Fibroblast of lung (primary cell): Measurements from ENCODE around the gene CHST12. TPM values are rescaled to one million over a fixed set of nuclear protein-coding genes. Genes with fewer than 3 reads are reported as not detected.
"Not testable (repeated sequence)": the region's sequence is repeated elsewhere in the genome, so short reads cannot be mapped to it uniquely, and the experiment has no call there.

Experiments used
- DNase-seq, 2 donors: peaks; one replicate each; pipeline versions ENCODE4 v3.0.0 to v3.0.0-alpha.2; 2010; ENCODE audit warnings: low read depth in 2 of 2
- H2AFZ ChIP-seq: 2 replicates; pipeline ENCODE4 v1.5.1; 2012; ENCODE audit warnings: low read length, control low read depth, inconsistent platforms
- H3K27ac ChIP-seq: 2 replicates; pipeline ENCODE4 v1.5.1; 2011; ENCODE audit warnings: low read length, control low read depth; ENCODE audit not compliant: insufficient read depth
- H3K27me3 ChIP-seq: 2 replicates; pipeline ENCODE4 v1.5.1; 2011; ENCODE audit warnings: mild to moderate bottlenecking, low read length; ENCODE audit not compliant: control insufficient read depth, insufficient read depth
- H3K36me3 ChIP-seq: 2 replicates; pipeline ENCODE4 v1.5.1; 2011; ENCODE audit warnings: low read length; ENCODE audit not compliant: control insufficient read depth, insufficient read depth
- H3K4me1 ChIP-seq: 2 replicates; pipeline ENCODE4 v1.5.1; 2011; ENCODE audit warnings: low read length; ENCODE audit not compliant: control insufficient read depth, insufficient read depth; ENCODE audit errors: extremely low read depth
- H3K4me2 ChIP-seq: 2 replicates; pipeline ENCODE4 v1.5.1; 2011; ENCODE audit warnings: low read length, control low read depth; ENCODE audit not compliant: insufficient read depth; ENCODE audit errors: extremely low read depth
- H3K4me3 ChIP-seq, 4 experiments: fragments of 200-600 bp in 1 of 4; sonication (generic) in 1 of 4; replicated peaks in 1 of 4; 2 replicates each; pipeline ENCODE4 v1.5.1; 2011 to 2016; ENCODE audit warnings: low read length in 4 of 4, low read depth in 3 of 4, mild to moderate bottlenecking in 3 of 4, control low read depth in 2 of 4, inconsistent platforms in 1 of 4, mixed read lengths in 1 of 4; ENCODE audit not compliant: insufficient read depth in 1 of 4; ENCODE audit errors: control extremely low read depth in 1 of 4
- H3K79me2 ChIP-seq: 2 replicates; pipeline ENCODE4 v1.5.1; 2012; ENCODE audit warnings: mild to moderate bottlenecking, low read length, inconsistent platforms; ENCODE audit not compliant: control insufficient read depth, insufficient read depth
- H3K9ac ChIP-seq: 2 replicates; pipeline ENCODE4 v1.5.1; 2011; ENCODE audit warnings: mild to moderate bottlenecking, low read length, control low read depth; ENCODE audit not compliant: insufficient read depth
- H3K9me3 ChIP-seq: 2 replicates; pipeline ENCODE4 v1.5.1; 2012; ENCODE audit warnings: low read depth, low read length; ENCODE audit not compliant: control insufficient read depth, insufficient read depth
- H4K20me1 ChIP-seq: 2 replicates; pipeline ENCODE4 v1.5.1; 2011; ENCODE audit warnings: low read length; ENCODE audit not compliant: control insufficient read depth, insufficient read depth; ENCODE audit errors: extremely low read depth
- EZH2 ChIP-seq: IDR thresholded peaks from 2 replicates; pipeline ENCODE4 v1.5.1; 2012; ENCODE audit warnings: low read length, control low read depth, mild to moderate bottlenecking; ENCODE audit errors: missing control alignments
- polyA plus RNA-seq, 2 donors: library from polyadenylated mRNA; depleted of rRNA in 1 of 2; stranded (reverse) in 1 of 2; unstranded in 1 of 2; fragments of >200 nt; gene quantifications; 2 replicates each; pipeline ENCODE4 v1.2.1, GENCODE V29; 2011 to 2012; ENCODE audit warnings: missing spikeins in 1 of 2
- total RNA-seq: library from RNA; depleted of rRNA; stranded (reverse); fragments of >200 nt; gene quantifications from 2 replicates; pipeline ENCODE4 v1.2.1, GENCODE V29; 2014
- TF ChIP-seq, protein P1 (sequence below), 2 donors: IDR thresholded peaks in 1 of 2; conservative IDR thresholded peaks in 1 of 2; 1 replicate in 1 of 2; 2 replicates in 1 of 2; pipeline ENCODE4 v1.5.1; 2011 to 2012; ENCODE audit warnings: low read length in 2 of 2, control low read depth in 1 of 2, inconsistent platforms in 1 of 2, low read depth in 1 of 2, mild to moderate bottlenecking in 1 of 2

Gene CHST12
- total and polyA plus RNA-seq, 2 donors (not counting 1 experiment from before 2014, with no cell fraction given) = 3.5 to 9.5 TPM

DNA sequence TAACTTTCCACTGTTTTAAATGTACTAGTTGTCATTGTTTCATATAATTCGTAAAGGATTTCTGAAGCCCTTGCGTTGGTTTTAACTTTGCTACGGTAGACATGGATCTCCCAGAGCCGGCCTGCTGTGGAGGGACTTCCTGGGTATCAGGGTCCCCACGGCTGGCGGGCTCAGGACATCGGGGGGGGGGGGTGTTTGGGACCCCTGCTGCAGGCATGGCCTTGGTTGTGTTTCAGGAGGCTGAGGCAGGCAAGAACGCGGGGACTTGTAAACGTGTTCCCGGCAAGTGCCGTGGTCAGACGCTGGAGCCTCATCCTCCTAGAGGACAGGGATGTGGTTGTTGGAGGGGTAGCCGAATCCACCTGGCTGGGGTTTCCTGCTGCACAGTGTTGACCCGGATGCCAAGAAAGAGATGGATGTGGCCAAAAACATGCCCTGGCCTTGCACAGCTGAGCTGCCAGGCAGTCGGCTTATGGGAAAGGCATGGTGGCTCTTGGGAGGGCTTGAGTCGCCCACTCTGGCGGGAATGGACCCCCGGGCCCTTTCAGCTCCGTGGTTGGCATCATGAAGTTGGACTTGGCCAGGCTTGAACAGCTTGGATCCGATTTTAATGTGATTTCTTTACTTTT lies 21.4 kb upstream of the CHST12 start:
- Histone ChIP-seq H3K4me2 (no peak overlapping the region), H3K4me1 (no peaks in the 10 kb centered on the region), H3K27me3 (no peaks in the 10 kb centered on the region), H3K27ac (no peak overlapping the region), H3K4me3 (no peak overlapping the region), H3K9me3 (no peaks in the 10 kb centered on the region), H2AFZ (no peak overlapping the region), H3K9ac (no peak overlapping the region), H3K79me2 (peaks cover under 1% of the 10 kb centered on the region), H3K36me3 (peaks cover 26% of the 10 kb centered on the region), H4K20me1 (no peaks in the 10 kb centered on the region)
- no peak for DNase-seq
- TF ChIP-seq, protein P1, sequence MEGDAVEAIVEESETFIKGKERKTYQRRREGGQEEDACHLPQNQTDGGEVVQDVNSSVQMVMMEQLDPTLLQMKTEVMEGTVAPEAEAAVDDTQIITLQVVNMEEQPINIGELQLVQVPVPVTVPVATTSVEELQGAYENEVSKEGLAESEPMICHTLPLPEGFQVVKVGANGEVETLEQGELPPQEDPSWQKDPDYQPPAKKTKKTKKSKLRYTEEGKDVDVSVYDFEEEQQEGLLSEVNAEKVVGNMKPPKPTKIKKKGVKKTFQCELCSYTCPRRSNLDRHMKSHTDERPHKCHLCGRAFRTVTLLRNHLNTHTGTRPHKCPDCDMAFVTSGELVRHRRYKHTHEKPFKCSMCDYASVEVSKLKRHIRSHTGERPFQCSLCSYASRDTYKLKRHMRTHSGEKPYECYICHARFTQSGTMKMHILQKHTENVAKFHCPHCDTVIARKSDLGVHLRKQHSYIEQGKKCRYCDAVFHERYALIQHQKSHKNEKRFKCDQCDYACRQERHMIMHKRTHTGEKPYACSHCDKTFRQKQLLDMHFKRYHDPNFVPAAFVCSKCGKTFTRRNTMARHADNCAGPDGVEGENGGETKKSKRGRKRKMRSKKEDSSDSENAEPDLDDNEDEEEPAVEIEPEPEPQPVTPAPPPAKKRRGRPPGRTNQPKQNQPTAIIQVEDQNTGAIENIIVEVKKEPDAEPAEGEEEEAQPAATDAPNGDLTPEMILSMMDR (conservative IDR thresholded peaks at IDR 0.05 in 1 of 2, IDR thresholded peaks at IDR 0.05 in 1 of 2; ENCODE audit: low read depth in 1 of 2, low read length in 2 of 2) = no peak
- no peak for TF ChIP-seq EZH2

DNA sequence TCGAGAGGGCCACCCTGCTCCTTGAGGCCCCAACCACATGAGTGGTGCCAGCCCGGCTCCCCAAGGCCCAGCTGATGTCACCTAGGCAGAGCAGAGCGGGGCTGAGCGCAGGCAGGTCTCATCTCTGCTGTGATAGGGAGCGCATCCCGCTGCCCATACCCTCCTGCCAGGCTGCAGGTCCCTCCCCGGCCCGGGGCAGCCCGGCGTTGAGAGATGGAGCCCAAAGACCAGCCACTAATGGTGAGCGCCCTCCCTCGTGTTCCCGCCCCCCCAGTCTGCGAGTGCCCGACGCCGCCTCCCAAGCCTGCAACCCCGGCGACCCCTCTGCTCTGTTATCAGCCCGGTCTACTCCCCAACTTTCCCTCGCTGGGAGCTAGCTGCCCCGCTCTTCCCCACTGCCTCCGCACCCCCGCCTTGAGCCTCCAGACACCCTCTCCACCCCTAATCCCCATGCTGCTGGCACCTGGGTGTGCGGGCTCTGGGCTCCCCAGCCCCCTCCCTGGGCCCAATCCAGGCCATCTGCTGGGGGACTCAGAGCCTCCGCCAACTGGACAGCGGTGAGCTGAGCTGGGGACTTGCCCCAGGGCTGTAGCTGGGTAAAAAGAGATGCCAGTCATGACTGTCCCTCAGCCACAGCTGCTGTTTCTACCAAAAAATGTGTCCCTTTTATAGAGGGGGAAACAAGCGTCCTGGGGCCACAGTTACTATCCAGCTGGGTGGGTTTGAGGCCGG lies 19.7 kb upstream of the CHST12 start:
- DNase-seq = no peak
- peaks cover 25% of the 10 kb centered on the region for H3K36me3 ChIP-seq
- H3K79me2 ChIP-seq = no peaks in the 10 kb centered on the region
- no peaks in the 10 kb centered on the region for H3K9me3 ChIP-seq
- no peak overlapping the region for H3K4me3 ChIP-seq
- no peaks in the 10 kb centered on the region for H3K4me1 ChIP-seq
- H3K4me2 ChIP-seq = no peak overlapping the region
- H2AFZ ChIP-seq = no peak overlapping the region
- H3K27me3 ChIP-seq = no peaks in the 10 kb centered on the region
- no peak for TF ChIP-seq EZH2
- TF ChIP-seq, protein P1 (conservative IDR thresholded peaks at IDR 0.05 in 1 of 2, IDR thresholded peaks at IDR 0.05 in 1 of 2; ENCODE audit: low read depth in 1 of 2, low read length in 2 of 2) = no peak
- H4K20me1 ChIP-seq = no peaks in the 10 kb centered on the region
- H3K27ac ChIP-seq = no peak overlapping the region
- no peak overlapping the region for H3K9ac ChIP-seq

DNA sequence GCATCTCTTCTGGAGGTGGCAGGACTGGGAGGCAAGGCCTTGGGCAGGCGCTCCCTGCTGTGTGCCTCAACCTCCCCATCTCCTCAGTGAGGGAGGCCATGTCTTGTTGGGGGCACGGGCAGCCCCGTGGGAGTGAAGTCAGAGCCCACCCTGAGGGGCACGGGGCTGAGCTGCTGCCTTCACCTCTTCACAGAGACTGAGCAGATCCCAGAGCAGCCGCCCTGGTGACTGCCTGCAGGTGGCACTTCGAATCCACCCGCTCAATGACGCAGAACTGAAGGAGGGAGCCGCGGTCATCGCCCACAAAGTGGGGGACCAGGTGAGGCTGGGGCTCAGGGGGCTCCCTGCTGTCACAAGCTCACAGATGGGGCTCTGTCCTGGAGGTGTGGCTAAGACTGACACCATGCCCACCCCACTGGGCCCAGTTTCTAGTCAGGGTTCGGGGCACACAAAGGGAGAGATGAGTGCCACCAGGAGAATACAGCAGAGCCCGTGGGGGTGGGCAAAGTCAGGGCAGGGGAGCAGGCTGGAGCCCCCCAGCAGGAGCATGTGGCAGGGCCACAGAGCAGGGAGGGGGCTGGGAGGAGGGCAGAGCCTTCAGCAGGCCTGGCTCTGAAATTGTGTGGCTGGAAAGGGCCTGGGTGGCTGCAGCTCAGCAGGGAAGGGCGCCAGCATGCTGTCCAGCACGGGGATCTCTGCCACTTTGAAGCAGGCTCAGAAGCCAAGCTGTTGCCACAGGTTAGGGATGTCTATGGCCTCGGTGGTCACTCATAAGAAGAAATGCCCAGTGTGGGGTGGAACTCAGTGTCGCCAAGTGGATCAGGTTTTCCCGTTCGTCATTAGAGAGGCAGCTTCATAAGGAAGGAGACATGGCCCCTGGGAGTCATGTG lies 18.8 kb upstream of the CHST12 start:
- Histone ChIP-seq H3K9ac (no peak overlapping the region), H3K9me3 (no peaks in the 10 kb centered on the region), H2AFZ (no peak overlapping the region), H4K20me1 (no peaks in the 10 kb centered on the region), H3K27me3 (no peaks in the 10 kb centered on the region), H3K4me1 (no peaks in the 10 kb centered on the region), H3K27ac (no peak overlapping the region), H3K36me3 (peaks cover 20% of the 10 kb centered on the region), H3K4me3 (no peak overlapping the region), H3K4me2 (no peak overlapping the region), H3K79me2 (no peaks in the 10 kb centered on the region)
- no peak for DNase-seq
- TF ChIP-seq, protein P1 (conservative IDR thresholded peaks at IDR 0.05 in 1 of 2, IDR thresholded peaks at IDR 0.05 in 1 of 2; ENCODE audit: low read depth in 1 of 2, low read length in 2 of 2) = no peak
- TF ChIP-seq EZH2 = no peak

DNA sequence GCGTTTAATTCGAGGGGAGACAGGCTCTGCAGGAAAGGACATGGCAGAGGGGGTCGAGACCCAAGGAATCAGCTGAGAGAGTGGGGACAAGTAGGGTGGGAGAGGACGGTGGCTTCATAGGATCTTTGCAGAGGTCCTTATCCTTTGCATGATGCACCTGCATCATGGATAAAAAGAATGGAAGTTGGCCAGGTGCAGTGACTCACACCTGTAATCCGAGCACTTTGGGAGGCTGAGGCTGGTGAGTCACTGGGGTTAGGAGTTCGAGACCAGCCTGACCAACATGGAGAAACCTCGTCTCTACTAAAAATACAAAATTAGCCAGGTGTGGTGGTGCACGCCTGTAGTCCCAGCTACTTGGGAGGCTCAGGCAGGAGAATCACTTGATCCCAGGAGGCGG lies 17.3 kb upstream of the CHST12 start:
- not testable (repeated sequence) for H3K27me3 ChIP-seq, H3K4me2 ChIP-seq, H3K36me3 ChIP-seq, H4K20me1 ChIP-seq, H3K27ac ChIP-seq, H3K9me3 ChIP-seq, H3K4me1 ChIP-seq, H2AFZ ChIP-seq, H3K79me2 ChIP-seq, H3K4me3 ChIP-seq, H3K9ac ChIP-seq
- peak in 1 of 2 donors; percentile 26 for DNase-seq
